Glomerular visceral epithelial cell (primary cell): ENCODE results near the gene SH3RF3.
"Not testable (repeated sequence)": the region's sequence is repeated elsewhere in the genome, so short reads cannot be mapped to it uniquely, and the experiment has no call there.

ENCODE experiments used
- DNase-seq: peaks from one replicate; pipeline ENCODE4 v3.0.0-alpha.2; 2016; ENCODE audit errors: extremely low spot score

Gene SH3RF3

GRCh38 chr2:109521233-109522062 is 392.4 kb downstream of the SH3RF3 start:
- DNase-seq: no peak

GRCh38 chr2:109522063-109522374 is 393.0 kb downstream of the SH3RF3 start:
- DNase-seq: no peak

DNA sequence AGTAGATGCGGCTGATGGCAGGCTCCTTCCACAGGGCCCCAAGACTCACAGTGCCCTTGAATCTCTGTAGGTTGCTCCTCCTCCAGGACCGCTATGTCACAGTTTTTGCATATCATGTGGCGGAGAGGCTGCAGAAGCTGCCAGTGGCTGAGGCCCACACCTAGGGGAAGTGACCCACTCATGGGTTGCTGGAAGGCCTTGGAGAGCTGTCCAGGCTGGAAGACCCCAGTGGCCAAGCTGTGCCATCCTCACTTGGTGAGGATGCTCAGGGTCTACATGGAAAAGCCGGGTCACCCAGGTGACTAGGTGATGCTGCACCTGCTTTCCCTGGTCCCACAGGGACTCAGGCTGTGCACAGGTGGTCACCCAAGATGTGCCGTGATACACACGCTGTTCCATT is 394.1 kb downstream of the SH3RF3 start:
- DNase-seq: no peak

- no peak for DNase-seq
Observed at GRCh38 chr2:109523536-109524361, 394.7 kb downstream of the SH3RF3 start.

GRCh38 chr2:109525836-109526235 is 396.8 kb downstream of the SH3RF3 start:
- DNase-seq: no peak

- DNase-seq: no peak
Observed at GRCh38 chr2:109526442-109526970, 397.5 kb downstream of the SH3RF3 start.

DNA sequence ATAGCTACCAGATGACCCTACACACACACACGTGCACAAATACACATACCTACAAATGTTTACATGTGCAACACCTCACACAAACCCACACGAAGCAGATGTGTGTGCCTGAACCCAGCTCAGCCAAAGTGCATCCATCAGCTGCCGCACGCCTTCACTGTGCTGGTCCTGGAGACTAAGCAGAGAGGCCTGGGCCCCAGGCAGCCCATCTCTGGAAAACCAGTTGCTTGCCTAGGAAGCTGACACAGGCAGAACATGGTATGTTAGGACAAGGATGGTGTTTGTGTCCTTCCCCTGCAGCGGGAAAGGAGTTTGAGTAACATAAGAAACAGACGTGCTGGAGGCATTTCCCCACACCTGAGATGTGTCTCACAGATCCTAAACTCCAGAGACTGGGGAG is 398.1 kb downstream of the SH3RF3 start:
- no peak for DNase-seq

DNA sequence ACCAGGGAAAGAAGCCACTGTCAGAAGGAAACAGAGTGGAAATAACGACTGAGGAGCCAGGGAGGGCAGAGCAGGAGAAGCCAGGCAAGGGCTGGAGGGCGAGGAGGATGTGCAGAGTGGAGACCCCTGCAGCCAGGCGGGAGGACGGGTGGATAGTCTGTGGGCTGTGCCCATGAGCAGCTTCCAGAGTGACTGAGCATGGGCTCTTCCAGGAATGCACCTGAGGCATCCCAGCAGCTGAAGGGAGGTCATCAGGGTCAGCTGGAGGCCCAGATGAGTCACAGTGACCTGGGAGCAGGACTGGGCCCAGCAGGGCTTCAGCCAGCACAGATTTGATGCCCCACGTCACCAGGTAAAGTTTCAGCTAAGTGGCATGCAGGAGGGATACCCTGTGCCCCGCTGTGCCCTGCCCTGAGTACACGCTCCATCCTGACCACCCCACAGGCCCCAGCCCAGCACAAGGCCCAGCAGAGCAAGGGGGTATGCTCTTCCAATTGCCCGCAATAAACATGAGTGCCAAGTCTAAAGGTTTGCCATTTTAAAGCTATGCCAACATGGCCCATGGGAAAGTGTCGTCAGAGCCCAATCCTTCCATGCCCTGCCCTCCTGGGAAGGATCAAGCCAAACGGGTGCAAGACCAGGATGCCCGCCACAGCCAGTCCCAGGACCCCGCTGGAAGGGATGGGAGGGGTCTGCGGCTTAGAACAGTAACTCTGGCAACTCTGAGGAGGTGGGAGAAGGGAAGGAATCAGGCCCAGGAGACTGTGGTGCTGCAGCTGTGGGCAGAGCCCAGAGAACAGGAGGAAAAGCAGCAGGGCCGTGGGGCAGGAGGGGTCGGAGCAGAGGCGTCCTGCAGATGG is 399.1 kb downstream of the SH3RF3 start:
- no peak for DNase-seq

DNA sequence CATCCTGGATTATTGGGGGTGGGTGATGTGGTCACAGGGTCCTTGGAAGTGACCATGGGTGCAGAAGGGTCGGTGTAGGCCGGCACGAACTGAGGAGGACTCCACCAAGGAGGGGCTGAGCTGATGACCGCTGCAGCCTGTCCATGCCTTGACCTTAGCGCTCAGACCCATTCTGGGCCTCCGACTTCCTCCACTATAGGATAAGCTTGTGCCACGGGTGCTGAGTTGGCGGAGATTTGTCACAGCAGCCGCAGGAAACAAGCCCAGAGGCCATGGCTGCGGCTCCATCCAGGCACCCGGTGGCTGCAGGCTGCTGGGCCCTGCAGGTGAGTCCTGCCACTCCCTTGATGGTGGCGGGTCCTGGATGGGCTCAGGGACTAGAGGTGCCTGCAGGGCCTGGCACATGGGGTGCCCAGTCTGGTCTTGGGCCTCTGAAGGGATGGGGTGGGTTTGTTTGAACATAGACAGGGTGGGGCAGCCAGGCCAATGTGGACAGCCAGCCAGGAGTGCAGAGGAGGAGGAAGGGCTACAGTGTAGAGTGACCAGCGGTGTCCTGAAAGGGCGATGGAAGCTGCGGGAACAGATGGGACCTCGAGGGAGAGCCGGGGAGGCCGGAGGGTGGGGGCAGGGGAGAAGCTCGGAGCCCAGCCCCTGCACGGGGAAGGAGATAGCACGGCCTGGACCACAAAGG is 400.0 kb downstream of the SH3RF3 start:
- DNase-seq: no peak

DNA sequence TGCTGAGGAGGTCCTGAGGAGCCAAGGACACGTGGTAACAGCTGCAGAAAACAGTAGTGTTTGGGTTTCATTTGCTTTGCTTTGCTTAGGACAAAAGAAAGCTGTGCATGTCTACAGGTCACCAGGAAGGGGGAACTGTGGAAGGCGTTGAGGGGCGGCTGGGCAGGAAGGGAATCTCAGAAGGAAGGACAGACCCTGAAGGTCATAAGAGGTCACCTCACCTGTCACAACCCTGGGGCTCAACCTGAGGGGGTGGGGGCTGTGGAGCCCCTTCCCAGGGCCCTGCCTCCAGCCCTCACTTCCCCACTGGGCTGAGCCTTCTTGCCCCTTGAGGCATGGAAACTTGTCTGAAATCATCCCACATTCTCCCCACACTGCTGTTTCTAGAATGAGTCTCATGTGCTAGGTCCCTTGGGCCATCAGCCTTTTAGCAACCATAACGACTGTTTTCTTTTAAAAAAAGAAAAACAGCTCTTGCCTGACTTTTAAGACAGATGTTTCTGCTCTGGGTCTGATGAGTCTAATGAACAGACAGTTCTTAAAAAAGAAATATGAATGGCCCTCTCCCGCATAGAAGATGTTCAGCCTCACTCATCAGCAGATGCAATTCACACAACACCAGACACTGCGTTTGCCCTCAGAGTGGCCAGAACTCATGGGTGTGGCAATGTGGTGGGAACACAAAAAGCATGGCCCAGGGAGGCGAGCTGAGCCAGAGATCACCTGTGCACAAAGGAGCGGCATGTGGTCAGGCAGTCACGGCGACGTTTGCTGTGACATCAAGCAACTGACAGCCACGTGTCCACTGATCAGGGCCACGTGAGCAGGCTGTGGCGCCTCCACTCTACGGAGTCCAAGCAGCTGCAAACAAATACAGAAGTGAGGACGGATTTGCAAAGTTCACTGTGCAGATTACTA is 400.8 kb downstream of the SH3RF3 start:
- no peak for DNase-seq

GRCh38 chr2:109530712-109531111 is 401.7 kb downstream of the SH3RF3 start:
- no peak for DNase-seq

DNA sequence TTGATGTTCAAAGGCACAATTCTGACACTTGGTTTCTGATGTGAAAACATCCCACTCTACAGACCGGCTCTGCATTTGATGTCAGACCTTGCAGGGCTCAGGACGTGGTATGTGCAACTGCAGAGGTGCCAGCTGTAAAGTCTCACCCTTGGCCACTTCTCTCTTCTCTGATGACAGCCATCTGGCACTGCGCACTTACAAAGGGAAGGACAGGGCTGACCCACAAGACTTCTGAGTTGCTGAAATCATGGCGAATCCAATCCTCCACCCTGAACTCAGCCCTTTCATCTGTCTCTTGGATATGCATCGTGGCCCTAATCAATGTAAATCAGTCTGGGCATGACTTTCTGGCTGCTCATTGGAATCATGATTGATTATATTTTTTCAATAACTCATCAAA is 402.2 kb downstream of the SH3RF3 start:
- DNase-seq: no peak

DNA sequence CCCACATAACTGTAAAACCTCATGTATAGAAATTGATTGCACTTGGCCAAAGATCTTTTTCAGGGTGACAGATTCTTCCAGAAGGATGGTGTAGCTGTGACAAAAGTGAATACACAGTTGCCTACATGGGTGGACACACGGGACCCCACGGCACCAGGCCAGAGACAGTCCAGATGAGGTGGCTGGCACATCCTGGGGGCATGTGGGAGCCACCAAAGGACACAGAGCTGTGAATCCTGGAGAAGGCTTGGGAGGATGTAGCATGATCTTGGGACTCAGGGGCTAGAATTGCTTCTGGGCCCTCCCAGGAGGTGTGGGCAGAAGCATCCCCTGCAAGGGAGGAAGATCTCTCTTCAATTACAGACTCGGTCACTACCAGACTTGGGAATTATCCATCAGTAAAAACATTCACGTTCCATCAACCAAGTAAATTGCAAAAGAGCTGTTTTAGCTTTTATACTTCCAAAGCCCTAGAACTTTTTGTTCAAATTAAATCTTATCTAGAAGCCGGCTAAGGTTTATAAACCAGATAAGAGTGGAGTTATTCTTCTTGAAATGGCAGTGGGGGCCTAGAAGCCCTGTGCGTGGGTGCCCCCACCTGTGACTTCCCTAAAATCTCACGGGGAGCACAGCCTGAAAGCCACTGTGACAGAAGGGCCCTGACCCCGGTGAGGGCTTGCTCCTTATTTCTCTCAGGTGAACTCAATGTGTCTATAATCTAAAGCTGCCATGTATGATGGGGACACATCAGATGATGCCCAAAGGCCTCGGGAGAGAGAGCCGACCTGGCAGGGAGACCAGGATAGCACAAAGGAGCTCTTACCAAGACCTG is 403.1 kb downstream of the SH3RF3 start:
- no peak for DNase-seq

DNA sequence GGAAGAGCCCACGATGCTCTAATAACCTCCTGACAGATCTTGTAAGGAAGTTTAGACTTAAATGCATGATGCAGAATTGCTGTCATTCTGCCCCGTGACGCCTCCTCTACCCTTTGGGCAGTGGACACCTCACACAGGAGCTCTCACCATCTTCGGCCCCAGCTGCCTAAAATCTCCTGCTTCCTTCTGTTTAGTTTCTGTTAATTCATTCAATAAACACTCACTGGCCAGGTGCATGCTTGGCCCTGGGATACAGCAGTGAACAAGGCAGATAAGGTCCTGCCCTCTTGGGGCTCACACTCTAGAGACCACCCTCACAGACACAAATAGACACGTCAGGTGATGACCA is 403.7 kb downstream of the SH3RF3 start:
- DNase-seq: no peak

DNA sequence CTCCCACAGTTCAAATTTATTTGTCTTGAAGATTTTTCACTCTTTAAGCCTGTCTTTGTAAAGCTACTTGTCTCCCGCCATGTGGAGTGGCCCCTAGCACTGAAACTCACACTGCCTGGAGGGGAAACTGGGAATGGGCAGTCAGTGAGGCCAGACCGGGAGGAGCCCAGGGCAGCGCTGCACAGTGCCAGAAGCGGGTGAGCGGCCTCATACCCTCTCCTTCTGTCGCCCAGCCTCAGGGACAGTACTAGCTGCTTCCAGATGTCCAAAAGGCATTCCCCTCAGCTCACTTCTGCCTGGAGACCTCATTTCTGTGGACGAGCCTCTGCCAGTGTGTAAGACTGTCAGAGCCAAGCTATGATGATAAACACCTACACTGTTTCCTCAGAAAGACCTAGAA is 404.8 kb downstream of the SH3RF3 start:
- no peak for DNase-seq

GRCh38 chr2:109535217-109535946 is 406.4 kb downstream of the SH3RF3 start:
- no peak for DNase-seq

- not testable (repeated sequence) for DNase-seq
Observed at GRCh38 chr2:109536556-109536955, 407.6 kb downstream of the SH3RF3 start.

- peak; percentile 21 for DNase-seq
Observed at GRCh38 chr2:109537565-109538222, 408.7 kb downstream of the SH3RF3 start.
